Activated CD4-positive, alpha-beta T cell treated with anti-CD3 and anti-CD28 coated beads for 36 hours (primary cell): Measurements from ENCODE around the gene AQP1. TPM values are rescaled to one million over a fixed set of nuclear protein-coding genes. Genes with fewer than 3 reads are reported as not detected.

Source experiments
- ATAC-seq: fragments of 200-7000 bp; cut with Tn5 transposase; one replicate; pipeline ENCODE4 v1.10.0; 2021; ENCODE audit warnings: mild to moderate bottlenecking, moderate library complexity
- CTCF ChIA-PET: fragments of 350-600 bp; sonication (Branson Sonifier 250); formaldehyde crosslinking; loops from one replicate; lab custom pipeline; 2021; ENCODE audit warnings: antibody characterized with exemption; lab: Charles Lee
- POLR2A ChIA-PET: fragments of 350-600 bp; sonication (Branson Sonifier 250); formaldehyde crosslinking; loops from one replicate; lab custom pipeline; 2021; ENCODE audit warnings: antibody characterized with exemption, inconsistent platforms; lab: Charles Lee
- DNase-seq: peaks from one replicate; pipeline ENCODE4 v3.0.0-alpha.2; 2020
- H3K27ac Mint-ChIP-seq: one replicate; pipeline ENCODE4 v1.8.0; 2021; ENCODE audit warnings: mixed read lengths
- H3K27me3 Mint-ChIP-seq: one replicate; pipeline ENCODE4 v1.8.0; 2021; ENCODE audit warnings: mixed read lengths
- H3K36me3 Mint-ChIP-seq: one replicate; pipeline ENCODE4 v1.8.0; 2021; ENCODE audit warnings: low read depth, mixed read lengths
- H3K4me1 Mint-ChIP-seq: one replicate; pipeline ENCODE4 v1.8.0; 2021; ENCODE audit warnings: mixed read lengths
- H3K4me3 Mint-ChIP-seq: one replicate; pipeline ENCODE4 v1.8.0; 2021; ENCODE audit warnings: mild to moderate bottlenecking, moderate library complexity, mixed read lengths
- H3K9me3 Mint-ChIP-seq: one replicate; pipeline ENCODE4 v1.8.0; 2021; ENCODE audit warnings: low read depth, mixed read lengths
- intact Hi-C, 2 experiments: fragments of 100-400 bp; cut with DNase I in 1 of 2; cut with micrococcal nuclease in 1 of 2; formaldehyde crosslinking; loops; one replicate each; pipeline versions ENCODE4 v1.14.2 to v1.15.1; 2022 to 2024; cut with DNase I, micrococcal nuclease
- total RNA-seq, 2 experiments: library from RNA; stranded (reverse); gene quantifications; one replicate each; pipeline ENCODE4 v1.2.3, GENCODE V29; 2021

AQP1 gene
- total RNA-seq, 2 experiments from 2014 or later: 0.16 to 0.25 TPM

GRCh38 chr7:30971840-30972563, 60.3 kb downstream of the AQP1 start:
- Mint-ChIP-seq H3K4me3 (no peak overlapping the region), H3K27me3 (peaks cover 25% of the 10 kb centered on the region), H3K36me3 (no peaks in the 10 kb centered on the region), H3K27ac (no peak overlapping the region), H3K4me1 (peaks cover 2% of the 10 kb centered on the region), H3K9me3 (no peaks in the 10 kb centered on the region)
- ChIA-PET POLR2A (interaction anchor here (0.6 kb wide), 1 partner anchor 11 kb away, joined by 3 read pairs; no protein-coding TSS in a partner anchor), CTCF (interaction anchor here (0.5 to 2.7 kb wide), 4 partner anchors 20 to 466 kb away, joined by 3 to 14 read pairs (median 4); no protein-coding TSS in a partner anchor)
- DNase-seq (no peak), ATAC-seq (no peak)
- intact Hi-C loops: loop anchor here in 1 of 2 experiments (10.0 kb wide), 1 partner anchor 267 kb away; no protein-coding TSS in a partner anchor

DNA sequence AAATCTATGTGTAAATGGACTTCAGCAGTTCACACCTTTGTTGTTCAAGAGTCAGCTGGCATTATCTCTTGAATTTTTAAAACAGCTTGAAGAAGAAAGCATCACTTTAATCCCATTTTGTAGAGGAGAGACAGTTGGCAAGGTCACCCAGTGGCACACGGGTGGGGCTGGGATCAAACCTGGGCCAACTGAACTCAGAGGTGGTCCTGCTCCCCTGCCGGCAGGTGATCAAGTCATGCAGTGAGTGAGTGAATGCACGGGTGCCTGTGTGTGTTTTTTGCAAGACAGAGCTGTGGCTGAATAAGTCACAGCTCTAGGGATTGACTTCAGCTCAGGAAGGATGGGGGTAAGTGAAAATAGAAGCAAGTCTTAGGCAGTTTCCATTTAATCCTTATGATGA, 61.6 kb downstream of the AQP1 start:
- no peaks in the 10 kb centered on the region for H3K9me3 Mint-ChIP-seq
- ATAC-seq: no peak
- intact Hi-C loops: loop anchor here in 1 of 2 experiments (10.0 kb wide), 1 partner anchor 268 kb away; no protein-coding TSS in a partner anchor

GRCh38 chr7:30973791-30974604, 62.3 kb downstream of the AQP1 start:
- Mint-ChIP-seq H3K27me3 (peaks cover 26% of the 10 kb centered on the region), H3K4me3 (no peak overlapping the region), H3K9me3 (no peaks in the 10 kb centered on the region), H3K4me1 (peaks cover 2% of the 10 kb centered on the region), H3K27ac (no peak overlapping the region), H3K36me3 (no peaks in the 10 kb centered on the region)
- intact Hi-C loops: loop anchor here (1.0 to 10.0 kb wide), 3 partner anchors 35 to 269 kb away; no protein-coding TSS in a partner anchor
- ATAC-seq (no peak), DNase-seq (no peak)
- ChIA-PET POLR2A (no interaction called here), CTCF (interaction anchor here (2.3 to 2.7 kb wide), 2 partner anchors 9 to 35 kb away, joined by 10 to 14 read pairs; no protein-coding TSS in a partner anchor)

More for the DNA sequence above, 61.6 kb downstream of the AQP1 start:
- CTCF ChIA-PET: interaction anchor here (0.6 to 2.7 kb wide), 3 partner anchors 10 to 101 kb away, joined by 3 to 14 read pairs (median 10); no protein-coding TSS in a partner anchor
- peaks cover 2% of the 10 kb centered on the region for H3K4me1 Mint-ChIP-seq
- DNase-seq: no peak
- H3K36me3 Mint-ChIP-seq: no peaks in the 10 kb centered on the region
- H3K27me3 Mint-ChIP-seq: peaks cover 26% of the 10 kb centered on the region
- H3K27ac Mint-ChIP-seq: no peak overlapping the region
- POLR2A ChIA-PET: no interaction called here
- H3K4me3 Mint-ChIP-seq: no peak overlapping the region

DNA sequence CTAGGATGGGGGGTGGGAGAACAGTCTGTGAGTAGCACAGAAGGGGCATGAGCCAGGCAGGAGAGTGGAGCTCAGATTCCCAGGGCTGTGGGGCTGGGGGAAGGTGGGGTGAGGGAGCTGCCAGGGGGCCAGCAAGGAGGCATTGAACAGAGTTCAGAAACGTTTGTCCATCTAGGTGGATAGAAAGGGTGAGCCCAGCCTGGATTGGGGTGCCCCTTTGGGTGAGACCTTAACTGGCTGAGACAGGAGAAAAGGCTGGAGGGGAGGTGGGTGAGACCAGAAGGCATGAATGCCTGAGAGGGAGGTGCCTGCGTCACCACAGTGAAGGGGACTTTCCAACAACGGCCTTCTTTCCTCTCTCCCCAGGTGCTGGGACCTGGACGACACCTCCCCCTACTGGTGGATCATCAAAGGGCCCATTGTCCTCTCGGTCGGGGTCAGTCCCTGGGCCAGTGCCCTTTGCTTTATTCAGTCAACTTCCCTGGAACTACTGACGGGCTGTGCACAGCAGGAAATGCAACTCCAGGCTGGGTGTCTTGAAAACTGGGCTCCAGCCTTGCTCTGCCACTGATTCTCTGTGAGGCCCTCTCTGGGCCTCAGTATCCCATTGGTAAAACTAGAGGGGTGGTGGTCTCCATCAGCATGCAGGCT, 63.1 kb downstream of the AQP1 start:
- ChIA-PET CTCF (interaction anchor here (0.7 to 2.7 kb wide), 4 partner anchors 9 to 217 kb away, joined by 3 to 14 read pairs (median 7); no protein-coding TSS in a partner anchor), POLR2A (no interaction called here)
- ATAC-seq (peak; percentile 95), DNase-seq (peak; percentile 81)
- Mint-ChIP-seq H3K27me3 (peaks cover 26% of the 10 kb centered on the region), H3K4me1 (peaks cover 2% of the 10 kb centered on the region), H3K27ac (no peak overlapping the region), H3K36me3 (no peaks in the 10 kb centered on the region), H3K9me3 (no peaks in the 10 kb centered on the region), H3K4me3 (no peak overlapping the region)
- intact Hi-C loops: loop anchor here (1.0 to 10.0 kb wide), 4 partner anchors 36 to 270 kb away; no protein-coding TSS in a partner anchor

Other genes with a start within 250 kb of the AQP1 start
- gene CRHR2, start 229.4 kb upstream of the AQP1 start, total RNA-seq: not detected
- under 1 TPM; 0.07 to 0.09 TPM for gene INMT, start 159.7 kb upstream of the AQP1 start, total RNA-seq
- gene MINDY4, start 140.4 kb upstream of the AQP1 start, total RNA-seq: 1 to 10 TPM; 1.4 to 1.7 TPM
- not detected for gene GHRHR, start 52.1 kb downstream of the AQP1 start, total RNA-seq
- not detected for gene ADCYAP1R1, start 140.5 kb downstream of the AQP1 start, total RNA-seq